ENCODE data around the gene STAG3. TPM values are rescaled to one million over a fixed set of nuclear protein-coding genes. Genes with fewer than 3 reads are reported as not detected.
A peak's percentile ranks its signal among the peaks of the same experiment; 100 is the strongest.

The STAG3 gene
- total and polyA plus RNA-seq, 9 of the 15 experiments (the other 6 are each of a cell fraction or from before 2014, with no cell fraction given): 0.54 to 2.5 (median 1.7) TPM

GRCh38 chr7:100148559-100149328, 29.0 kb upstream of the STAG3 start, which contains the start of gene LAMTOR4 (continued):
- TF ChIP-seq ZNF263 (CRISPR knock-in tag; IDR thresholded peaks at IDR 0.05; ENCODE audit: borderline replicate concordance) (0 out of 2 replicates have a peak, but pooled peaks have one; percentile 10), CEBPB (tag; IDR thresholded peaks at IDR 0.05) (peak; percentile 99), NCOA6 (IDR thresholded peaks at IDR 0.05) (no peak), ZNF717 (CRISPR knock-in tag; IDR thresholded peaks at IDR 0.05) (no peak), MCM7 (IDR thresholded peaks at IDR 0.05) (no peak), FOXA1 (IDR thresholded peaks at IDR 0.05; ENCODE audit: borderline replicate concordance) (no peak), KDM5B (IDR thresholded peaks at IDR 0.05; ENCODE audit: insufficient replicate concordance, low read depth, low read length) (peak; percentile 88), CBX3 (IDR thresholded peaks at IDR 0.05; ENCODE audit: borderline replicate concordance in 1 of 2, low read length in 2 of 2) (no peak), TBP (optimal IDR thresholded peaks at IDR 0.05; ENCODE audit: low read depth, low read length) (peak; percentile 73), CREB3 (tag; conservative IDR thresholded peaks at IDR 0.05; ENCODE audit: low read depth) (no peak), NFYB (IDR thresholded peaks at IDR 0.05; ENCODE audit: extremely low read depth, insufficient read length) (peak; percentile 85), FIP1L1 (IDR thresholded peaks at IDR 0.05; ENCODE audit: low read depth, low read length, poor library complexity, severe bottlenecking) (peak; percentile 24), PTTG1 (tag; IDR thresholded peaks at IDR 0.05; ENCODE audit: low read depth) (no peak), DDX20 (tag; IDR thresholded peaks at IDR 0.05; ENCODE audit: low read depth) (no peak), OTX1 (CRISPR knock-in tag; IDR thresholded peaks at IDR 0.05) (peak; percentile 96), PYGO2 (tag; IDR thresholded peaks at IDR 0.05) (no peak), ZBTB43 (CRISPR knock-in tag; IDR thresholded peaks at IDR 0.05) (no peak), POLR2B (IDR thresholded peaks at IDR 0.05; ENCODE audit: low read depth, partially characterized antibody) (peak; percentile 85), BCLAF1 (IDR thresholded peaks at IDR 0.05; ENCODE audit: borderline replicate concordance in 1 of 2, control insufficient read depth in 1 of 2, low read depth in 2 of 2, low read length in 1 of 2) (no peak), MYC (IDR thresholded peaks at IDR 0.05; ENCODE audit: low read depth, low read length) (peak; percentile 87), MYC (CRISPR knock-in tag; IDR thresholded peaks at IDR 0.05; ENCODE audit: borderline replicate concordance, low read depth) (no peak)

All from K562 (cell line).